Right atrium auricular region (tissue), 2 donors: ENCODE data around the gene FLT1. TPM values are rescaled to one million over a fixed set of nuclear protein-coding genes. Genes with fewer than 3 reads are reported as not detected.

ENCODE experiments used
- DNase-seq: peaks from one replicate; pipeline ENCODE4 v3.0.0-alpha.2; 2019; ENCODE audit warnings: low spot score
- H3K27ac ChIP-seq, 2 donors: fragments of 200-600 bp; sonication (generic); 1 replicate in 1 of 2; 2 replicates in 1 of 2; pipeline ENCODE4 v1.5.1; 2016 to 2019
- H3K27me3 ChIP-seq, 2 donors: fragments of 200-600 bp; sonication (generic); one replicate each; pipeline versions ENCODE4 v1.5.1 to v1.6.0; 2017 to 2019
- H3K36me3 ChIP-seq: fragments of 200-600 bp; sonication (generic); one replicate; pipeline ENCODE4 v1.5.1; 2016
- H3K4me1 ChIP-seq, 2 donors: fragments of 200-600 bp; sonication (generic); one replicate each; pipeline versions ENCODE4 v1.5.1 to v1.6.0; 2017 to 2019
- H3K4me3 ChIP-seq, 2 donors: fragments of 200-600 bp; sonication (generic); 1 replicate in 1 of 2; 2 replicates in 1 of 2; pipeline ENCODE4 v1.5.1; 2017 to 2019; ENCODE audit warnings: mild to moderate bottlenecking in 1 of 2, moderate library complexity in 1 of 2
- H3K9me3 ChIP-seq, 2 donors: fragments of 200-600 bp; sonication (generic); one replicate each; pipeline ENCODE4 v1.5.1; 2019
- CTCF ChIP-seq, 2 donors: fragments of 200-600 bp; sonication (generic); IDR thresholded peaks; one replicate each; pipeline ENCODE4 v1.5.1; 2019; ENCODE audit warnings: antibody characterized with exemption in 2 of 2
- total RNA-seq, 2 donors: library from RNA; depleted of rRNA; stranded (reverse); fragments of >200 nt; gene quantifications; one replicate each; pipeline ENCODE4 v1.1.0, GENCODE V29; 2016

FLT1 gene
- total RNA-seq, 2 donors from 2014 or later: 40.0 to 51.3 TPM

- no peak overlapping the region for H3K4me3 ChIP-seq
- H3K4me1 ChIP-seq: peaks cover 0 to 37% of the 10 kb centered on the region in 2 donors
- no peak for DNase-seq
- TF ChIP-seq CTCF (IDR thresholded peaks at IDR 0.05): no peak
- H3K36me3 ChIP-seq: no peaks in the 10 kb centered on the region
- no peaks in the 10 kb centered on the region for H3K27me3 ChIP-seq
- H3K27ac ChIP-seq: no peak overlapping the region
- H3K9me3 ChIP-seq: no peaks in the 10 kb centered on the region
These were observed 155.5 kb downstream of the FLT1 start for GRCh38 chr13:28339419-28339818.

GRCh38 chr13:28338742-28339141, 156.2 kb downstream of the FLT1 start:
- Histone ChIP-seq H3K27me3 (no peaks in the 10 kb centered on the region), H3K36me3 (no peaks in the 10 kb centered on the region)

GRCh38 chr13:28338006-28338574, 156.8 kb downstream of the FLT1 start:
- no peak for TF ChIP-seq CTCF (IDR thresholded peaks at IDR 0.05)
- no peak for DNase-seq
- Histone ChIP-seq H3K9me3 (no peaks in the 10 kb centered on the region), H3K4me1 (peaks cover 0 to 40% of the 10 kb centered on the region in 2 donors), H3K27me3 (no peaks in the 10 kb centered on the region), H3K27ac (peak overlapping the region; percentile 8 to 47), H3K4me3 (no peak overlapping the region), H3K36me3 (no peaks in the 10 kb centered on the region)

More at GRCh38 chr13:28338742-28339141, 156.2 kb downstream of the FLT1 start:
- no peak for TF ChIP-seq CTCF (IDR thresholded peaks at IDR 0.05)
- no peaks in the 10 kb centered on the region for H3K9me3 ChIP-seq
- H3K27ac ChIP-seq: peak overlapping the region in 1 of 2 donors; percentile 47
- peaks cover 0 to 40% of the 10 kb centered on the region in 2 donors for H3K4me1 ChIP-seq
- no peak for DNase-seq
- no peak overlapping the region for H3K4me3 ChIP-seq

GRCh38 chr13:28337166-28338005, 157.5 kb downstream of the FLT1 start:
- H3K4me3 ChIP-seq: no peak overlapping the region
- TF ChIP-seq CTCF (IDR thresholded peaks at IDR 0.05): no peak
- H3K27ac ChIP-seq: peak overlapping the region; percentile 8 to 47
- no peak for DNase-seq
- peaks cover 0 to 40% of the 10 kb centered on the region in 2 donors for H3K4me1 ChIP-seq
- no peaks in the 10 kb centered on the region for H3K9me3 ChIP-seq
- no peaks in the 10 kb centered on the region for H3K27me3 ChIP-seq
- no peaks in the 10 kb centered on the region for H3K36me3 ChIP-seq

GRCh38 chr13:28336193-28336657, 158.7 kb downstream of the FLT1 start:
- no peak overlapping the region for H3K4me3 ChIP-seq
- no peaks in the 10 kb centered on the region for H3K36me3 ChIP-seq
- no peak for TF ChIP-seq CTCF (IDR thresholded peaks at IDR 0.05)
- H3K4me1 ChIP-seq: peaks cover 0 to 40% of the 10 kb centered on the region in 2 donors
- no peak for DNase-seq
- H3K27me3 ChIP-seq: no peaks in the 10 kb centered on the region
- H3K9me3 ChIP-seq: no peaks in the 10 kb centered on the region
- peak overlapping the region in 1 of 2 donors; percentile 47 for H3K27ac ChIP-seq
